Lower lobe of right lung (tissue), 2 donors: ENCODE data around the gene CBS. TPM values are rescaled to one million over a fixed set of nuclear protein-coding genes. Genes with fewer than 3 reads are reported as not detected.
"Not testable (repeated sequence)": the region's sequence is repeated elsewhere in the genome, so short reads cannot be mapped to it uniquely, and the experiment has no call there.

Source experiments
- ATAC-seq, 2 donors: fragments of 200-7000 bp; cut with Tn5 transposase; one replicate each; pipeline ENCODE4 v1.9.1; 2020 to 2022; ENCODE audit warnings: mild to moderate bottlenecking in 2 of 2, moderate library complexity in 2 of 2
- DNase-seq: peaks from one replicate; pipeline ENCODE4 v3.0.0-alpha.2; 2020
- H3K27ac ChIP-seq: fragments of 200-600 bp; one replicate; pipeline ENCODE4 v1.8.0; 2022
- H3K27me3 ChIP-seq: fragments of 200-600 bp; one replicate; pipeline ENCODE4 v1.8.0; 2022; ENCODE audit warnings: low read depth
- H3K36me3 ChIP-seq: fragments of 200-600 bp; one replicate; pipeline ENCODE4 v1.8.0; 2022; ENCODE audit warnings: mild to moderate bottlenecking
- H3K4me1 ChIP-seq: fragments of 200-600 bp; one replicate; pipeline ENCODE4 v1.8.0; 2022
- H3K4me3 ChIP-seq: fragments of 200-600 bp; one replicate; pipeline ENCODE4 v1.8.0; 2022; ENCODE audit warnings: mild to moderate bottlenecking
- H3K9me3 ChIP-seq: fragments of 200-600 bp; one replicate; pipeline ENCODE4 v1.8.0; 2022
- intact Hi-C: fragments of 100-400 bp; cut with DNase I; formaldehyde crosslinking; loops from one replicate; pipeline ENCODE4 v1.11.0; 2022
- total RNA-seq: library from RNA; stranded (reverse); fragmentation: NEBNext Ultra II Directional; extraction: Animal tissue kit (Norgen Biotek cat#: 25700); gene quantifications from one replicate; pipeline ENCODE4 v1.2.1, GENCODE V29; 2021
- donor health status: DM: no; HTN: yes; CAD: no; lungs with severe emphysema.

Gene CBS
- total RNA-seq, 1 donor from 2014 or later, result 82.3 TPM

- DNase-seq, H3K4me1 ChIP-seq, H3K36me3 ChIP-seq, H3K4me3 ChIP-seq, H3K9me3 ChIP-seq, H3K27me3 ChIP-seq, intact Hi-C loops, ATAC-seq, H3K27ac ChIP-seq: not testable (repeated sequence)
Measured at GRCh38 chr21:43089463-43089862, 13.8 kb upstream of the CBS start.

GRCh38 chr21:43082587-43083300 lies 7.1 kb upstream of the CBS start:
- H3K27me3 ChIP-seq, intact Hi-C loops: not testable (repeated sequence)

GRCh38 chr21:43076643-43077042 lies 1.0 kb upstream of the CBS start:
- H3K36me3 ChIP-seq, DNase-seq, H3K27me3 ChIP-seq, H3K27ac ChIP-seq, H3K4me1 ChIP-seq, intact Hi-C loops, H3K4me3 ChIP-seq, H3K9me3 ChIP-seq: not testable (repeated sequence)
- ATAC-seq, result peak in 1 of 2 donors; percentile 33

More at GRCh38 chr21:43082587-43083300, 7.1 kb upstream of the CBS start:
- H3K36me3 ChIP-seq, H3K9me3 ChIP-seq, DNase-seq, H3K27ac ChIP-seq, H3K4me3 ChIP-seq, ATAC-seq, H3K4me1 ChIP-seq: not testable (repeated sequence)

GRCh38 chr21:43076023-43076637 lies 495 bp upstream of the CBS start:
- intact Hi-C loops, H3K27ac ChIP-seq, H3K4me1 ChIP-seq, DNase-seq, H3K4me3 ChIP-seq, H3K9me3 ChIP-seq, H3K27me3 ChIP-seq, H3K36me3 ChIP-seq: not testable (repeated sequence)
- ATAC-seq, result peak in 1 of 2 donors; percentile 13

GRCh38 chr21:43074401-43075169 lies 1.1 kb downstream of the CBS start:
- H3K36me3 ChIP-seq, H3K4me1 ChIP-seq, H3K4me3 ChIP-seq, H3K9me3 ChIP-seq, H3K27me3 ChIP-seq, intact Hi-C loops, DNase-seq, H3K27ac ChIP-seq: not testable (repeated sequence)
- ATAC-seq, result peak; percentile 29 to 45

GRCh38 chr21:43072742-43073141 lies 2.9 kb downstream of the CBS start:
- H3K27ac ChIP-seq, H3K36me3 ChIP-seq, H3K4me3 ChIP-seq, H3K9me3 ChIP-seq, ATAC-seq, H3K27me3 ChIP-seq, H3K4me1 ChIP-seq, DNase-seq, intact Hi-C loops: not testable (repeated sequence)

- H3K4me1 ChIP-seq, intact Hi-C loops, DNase-seq, H3K27ac ChIP-seq, ATAC-seq, H3K9me3 ChIP-seq, H3K27me3 ChIP-seq, H3K36me3 ChIP-seq, H3K4me3 ChIP-seq: not testable (repeated sequence)
Measured at GRCh38 chr21:43069682-43070081, 6.0 kb downstream of the CBS start.

- H3K27ac ChIP-seq, H3K4me3 ChIP-seq, H3K4me1 ChIP-seq, H3K36me3 ChIP-seq, intact Hi-C loops, ATAC-seq, H3K9me3 ChIP-seq, DNase-seq, H3K27me3 ChIP-seq: not testable (repeated sequence)
Measured at GRCh38 chr21:43068065-43068464, 7.6 kb downstream of the CBS start.

- ATAC-seq, H3K9me3 ChIP-seq, DNase-seq, H3K4me1 ChIP-seq, H3K27me3 ChIP-seq, intact Hi-C loops, H3K36me3 ChIP-seq, H3K4me3 ChIP-seq, H3K27ac ChIP-seq: not testable (repeated sequence)
Measured at GRCh38 chr21:43066690-43067089, 8.9 kb downstream of the CBS start.

- H3K9me3 ChIP-seq, H3K4me1 ChIP-seq, H3K4me3 ChIP-seq, H3K27ac ChIP-seq, ATAC-seq, intact Hi-C loops, H3K27me3 ChIP-seq, H3K36me3 ChIP-seq: not testable (repeated sequence)
- DNase-seq, result peak; percentile 18
Measured at GRCh38 chr21:43065991-43066390, 9.6 kb downstream of the CBS start.

GRCh38 chr21:43064265-43064917 lies 11.2 kb downstream of the CBS start:
- H3K9me3 ChIP-seq, DNase-seq, intact Hi-C loops, H3K27ac ChIP-seq, H3K36me3 ChIP-seq, ATAC-seq, H3K27me3 ChIP-seq, H3K4me1 ChIP-seq, H3K4me3 ChIP-seq: not testable (repeated sequence)

GRCh38 chr21:43062955-43063664 lies 12.5 kb downstream of the CBS start:
- H3K9me3 ChIP-seq, DNase-seq, ATAC-seq, H3K4me3 ChIP-seq, intact Hi-C loops, H3K36me3 ChIP-seq, H3K4me1 ChIP-seq, H3K27me3 ChIP-seq, H3K27ac ChIP-seq: not testable (repeated sequence)

GRCh38 chr21:43053112-43053511 lies 22.5 kb downstream of the CBS start:
- H3K27me3 ChIP-seq, H3K4me3 ChIP-seq, H3K36me3 ChIP-seq, intact Hi-C loops, ATAC-seq, DNase-seq, H3K27ac ChIP-seq, H3K4me1 ChIP-seq, H3K9me3 ChIP-seq: not testable (repeated sequence)
